IPS-NIHi7 (cell line): ENCODE measurements around the gene TMEM134.
"Not testable (repeated sequence)": the region's sequence is repeated elsewhere in the genome, so short reads cannot be mapped to it uniquely, and the experiment has no call there.

ENCODE experiments used
- DNase-seq: peaks from one replicate; pipeline ENCODE4 v3.0.0; 2012; ENCODE audit warnings: mixed read lengths; ENCODE audit errors: extremely low spot score

TMEM134 gene

GRCh38 chr11:67438158-67438902 lies 30.7 kb downstream of the TMEM134 start:
- no peak for DNase-seq

GRCh38 chr11:67437809-67438157 lies 31.3 kb downstream of the TMEM134 start:
- DNase-seq, result no peak

- peak; percentile 44 for DNase-seq
Observed at GRCh38 chr11:67437082-67437808, 31.8 kb downstream of the TMEM134 start, which contains the start of gene PTPRCAP. TSS of gene PTPRCAP (minus strand) at chr11:67437682. CDS start at chr11:67437619, 63 bp downstream.

DNA sequence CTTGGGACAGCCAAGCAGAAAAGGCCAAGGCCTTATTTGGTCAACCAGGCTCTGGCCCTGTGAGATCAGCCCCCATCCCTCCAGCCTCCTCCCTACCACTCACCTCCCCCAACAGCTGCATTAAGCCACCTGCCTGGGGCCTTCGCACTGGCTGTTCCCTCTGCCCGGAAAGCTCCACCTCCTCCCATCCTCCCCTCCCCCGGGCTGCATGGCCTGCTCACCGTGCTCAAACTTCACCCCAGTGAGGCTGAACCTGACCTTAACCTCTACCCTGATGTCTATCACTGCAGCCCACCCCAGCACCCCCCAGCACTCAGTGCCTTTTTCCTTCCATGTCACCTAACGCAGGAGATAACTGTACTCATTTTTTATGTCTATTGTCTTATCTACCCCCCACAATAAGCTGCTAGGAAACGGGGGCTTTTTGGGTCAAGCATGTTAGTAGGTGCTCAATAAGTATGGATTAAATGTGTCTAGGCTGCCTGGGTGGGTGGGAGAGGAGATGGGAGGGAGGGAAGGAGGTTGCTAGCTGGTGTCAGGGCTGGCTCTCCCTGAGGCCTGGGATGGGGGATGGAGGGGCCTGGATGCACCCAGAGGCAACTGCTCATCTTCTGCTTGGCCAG lies 32.5 kb downstream of the TMEM134 start:
- DNase-seq, result peak; percentile 84

- no peak for DNase-seq
Observed at GRCh38 chr11:67435727-67436458, 33.2 kb downstream of the TMEM134 start.

DNA sequence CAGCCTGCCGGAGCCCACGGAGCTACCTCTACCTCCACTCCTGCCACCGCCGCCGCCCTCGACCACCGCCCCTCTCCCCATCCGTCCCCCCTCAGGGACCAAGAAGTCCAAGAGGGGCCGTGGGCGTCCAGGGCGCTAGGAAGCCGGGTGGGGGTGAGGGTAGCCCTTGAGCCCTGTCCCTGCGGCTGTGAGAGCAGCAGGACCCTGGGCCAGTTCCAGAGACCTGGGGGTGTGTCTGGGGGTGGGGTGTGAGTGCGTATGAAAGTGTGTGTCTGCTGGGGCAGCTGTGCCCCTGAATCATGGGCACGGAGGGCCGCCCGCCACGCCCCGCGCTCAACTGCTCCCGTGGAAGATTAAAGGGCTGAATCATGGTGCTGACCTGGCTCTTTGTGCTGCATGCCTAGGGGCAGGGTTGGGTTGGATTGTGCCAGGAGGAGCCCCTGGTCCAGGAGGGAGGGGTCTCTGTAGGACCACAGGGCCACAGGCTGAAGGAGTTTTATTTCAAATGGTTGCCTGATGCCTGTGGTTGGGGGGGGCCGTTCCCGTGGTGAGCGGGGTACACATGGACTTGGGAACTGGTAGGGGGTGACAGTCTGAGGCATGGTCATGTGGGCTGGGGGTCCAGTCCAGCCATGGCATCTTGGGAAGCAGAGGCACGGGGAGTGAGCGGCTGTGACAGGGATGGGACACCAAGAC lies 33.9 kb downstream of the TMEM134 start:
- no peak for DNase-seq

DNA sequence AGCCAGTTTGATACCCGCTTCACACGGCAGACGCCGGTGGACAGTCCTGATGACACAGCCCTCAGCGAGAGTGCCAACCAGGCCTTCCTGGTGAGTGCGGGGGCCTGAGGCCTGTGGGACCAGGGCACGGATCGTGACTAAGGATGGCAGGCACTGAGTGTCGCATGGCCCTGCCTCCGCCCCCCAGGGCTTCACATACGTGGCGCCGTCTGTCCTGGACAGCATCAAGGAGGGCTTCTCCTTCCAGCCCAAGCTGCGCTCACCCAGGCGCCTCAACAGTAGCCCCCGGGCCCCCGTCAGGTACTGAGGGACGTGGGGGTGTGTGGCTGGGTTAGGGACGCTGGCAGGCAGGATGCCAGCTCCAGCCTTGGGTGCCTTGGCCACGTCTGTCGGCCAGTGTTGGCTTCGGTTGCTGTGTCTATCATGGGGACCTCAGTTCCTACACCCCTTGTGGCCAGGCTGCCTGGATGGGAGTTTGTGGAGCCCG lies 34.6 kb downstream of the TMEM134 start:
- DNase-seq, result no peak

DNA sequence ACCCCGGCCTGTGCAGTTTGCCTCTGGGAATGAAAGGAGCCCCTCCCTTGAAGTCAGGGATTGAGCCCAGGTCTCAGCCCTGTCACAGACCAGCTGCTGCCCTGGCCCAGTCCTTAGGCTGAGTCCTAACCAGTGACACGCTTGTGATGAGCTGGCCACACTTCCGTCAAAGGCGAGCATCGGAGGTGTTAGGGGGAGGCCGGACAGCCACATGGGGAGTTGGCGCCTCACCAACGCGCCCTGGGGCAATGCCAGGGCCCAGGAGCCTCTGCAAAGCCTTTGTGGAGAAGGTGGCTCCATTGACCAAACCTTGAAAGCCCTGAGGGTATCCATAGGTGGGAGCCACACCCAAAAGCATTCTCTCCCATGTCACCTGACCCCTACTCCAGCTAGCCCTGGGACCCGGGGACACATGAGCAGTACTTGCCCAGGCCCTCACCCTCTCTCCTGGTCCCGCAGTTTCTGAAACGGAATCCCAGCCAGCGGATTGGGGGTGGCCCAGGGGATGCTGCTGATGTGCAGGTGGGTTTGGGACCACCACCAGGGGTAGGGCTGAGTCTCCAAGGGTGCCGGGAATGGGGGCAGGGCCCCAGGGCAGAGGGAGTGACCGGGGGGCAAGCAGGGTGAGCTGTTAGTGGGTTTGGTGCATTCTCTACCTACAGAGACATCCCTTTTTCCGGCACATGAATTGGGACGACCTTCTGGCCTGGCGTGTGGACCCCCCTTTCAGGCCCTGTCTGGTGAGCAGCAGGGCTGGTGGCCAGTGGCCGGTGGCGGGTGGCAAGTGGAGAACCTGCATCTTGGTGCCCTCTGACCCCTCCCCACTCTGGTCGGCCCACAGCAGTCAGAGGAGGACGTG lies 35.3 kb downstream of the TMEM134 start:
- no peak for DNase-seq

DNA sequence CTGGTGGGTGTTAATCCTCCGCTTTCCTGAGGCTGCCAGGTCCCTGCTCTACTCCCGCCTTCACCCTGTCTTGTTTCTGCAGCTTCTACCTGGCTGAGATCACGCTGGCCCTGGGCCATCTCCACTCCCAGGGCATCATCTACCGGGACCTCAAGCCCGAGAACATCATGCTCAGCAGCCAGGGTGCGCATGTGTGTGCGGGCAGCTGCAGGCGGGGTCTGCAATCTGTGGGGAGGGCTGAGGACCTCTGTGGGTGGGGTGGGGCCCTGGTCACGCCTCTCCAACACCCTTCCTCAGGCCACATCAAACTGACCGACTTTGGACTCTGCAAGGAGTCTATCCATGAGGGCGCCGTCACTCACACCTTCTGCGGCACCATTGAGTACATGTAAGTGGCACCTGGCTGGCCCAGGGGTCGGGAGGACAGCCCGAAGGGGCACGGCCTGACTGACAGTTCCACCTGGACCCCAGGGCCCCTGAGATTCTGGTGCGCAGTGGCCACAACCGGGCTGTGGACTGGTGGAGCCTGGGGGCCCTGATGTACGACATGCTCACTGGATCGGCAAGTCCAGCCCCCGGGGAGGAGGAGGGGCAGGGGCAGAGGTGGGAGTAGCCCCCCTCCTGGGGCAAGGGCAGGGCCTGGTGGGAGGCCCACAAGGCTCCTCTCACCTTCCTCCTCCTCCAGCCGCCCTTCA lies 36.2 kb downstream of the TMEM134 start:
- DNase-seq, result no peak

- no peak for DNase-seq
Observed at GRCh38 chr11:67431346-67432249, 37.5 kb downstream of the TMEM134 start.

GRCh38 chr11:67429722-67430121 lies 39.3 kb downstream of the TMEM134 start:
- no peak for DNase-seq

- DNase-seq, result no peak
Observed at GRCh38 chr11:67429038-67429668, 39.9 kb downstream of the TMEM134 start.

DNA sequence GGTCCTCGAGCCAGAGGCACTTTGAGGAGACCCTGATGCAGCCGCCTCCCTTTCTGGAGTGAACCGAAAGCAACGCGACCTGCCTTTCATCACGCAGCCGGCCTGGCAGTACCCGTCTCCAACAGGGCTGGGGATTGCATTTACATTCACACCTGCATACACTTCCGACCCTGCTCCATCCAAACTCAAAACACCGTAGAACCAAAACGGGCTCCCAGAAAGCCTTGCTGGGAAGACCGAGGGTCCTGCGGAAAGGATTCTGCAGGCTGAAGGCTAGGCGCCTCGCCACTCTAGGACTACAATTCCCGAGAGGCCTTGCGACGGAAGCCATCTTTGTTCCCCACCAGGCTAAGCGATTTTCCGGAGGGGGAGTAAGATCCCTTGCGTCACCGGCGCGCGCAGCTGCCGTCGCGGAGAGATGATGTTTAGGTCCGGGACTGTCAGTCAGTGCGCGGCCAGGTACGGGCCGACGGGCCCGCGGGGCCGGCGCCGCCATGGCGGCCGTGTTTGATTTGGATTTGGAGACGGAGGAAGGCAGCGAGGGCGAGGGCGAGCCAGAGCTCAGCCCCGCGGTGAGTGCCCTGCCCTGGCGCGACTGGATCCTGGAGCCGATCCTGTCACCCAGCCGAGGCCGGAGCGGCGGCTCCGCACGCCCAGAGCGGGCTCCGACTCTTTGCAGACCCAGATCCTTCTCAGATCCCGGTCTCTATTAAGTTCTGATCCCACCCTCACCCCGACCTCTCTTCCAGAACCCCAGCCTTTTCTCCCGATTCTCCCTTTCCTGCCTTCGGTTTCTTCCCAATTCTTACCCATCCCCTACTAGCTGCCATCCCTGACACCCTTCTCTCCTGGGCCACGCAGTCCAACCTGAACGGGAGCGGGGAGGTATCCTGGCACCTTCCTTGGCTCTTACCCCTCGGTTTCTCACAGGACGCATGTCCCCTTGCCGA lies 40.7 kb downstream of the TMEM134 start, which contains the start of gene RPS6KB2:
TSS of gene RPS6KB2 (plus strand) at position 443 of the 950 bp plus-strand sequence. CDS start at position 495, 52 bp downstream.
- peak; percentile 98 for DNase-seq

- not testable (repeated sequence) for DNase-seq
Observed at GRCh38 chr11:67427364-67427859, 41.6 kb downstream of the TMEM134 start.

DNA sequence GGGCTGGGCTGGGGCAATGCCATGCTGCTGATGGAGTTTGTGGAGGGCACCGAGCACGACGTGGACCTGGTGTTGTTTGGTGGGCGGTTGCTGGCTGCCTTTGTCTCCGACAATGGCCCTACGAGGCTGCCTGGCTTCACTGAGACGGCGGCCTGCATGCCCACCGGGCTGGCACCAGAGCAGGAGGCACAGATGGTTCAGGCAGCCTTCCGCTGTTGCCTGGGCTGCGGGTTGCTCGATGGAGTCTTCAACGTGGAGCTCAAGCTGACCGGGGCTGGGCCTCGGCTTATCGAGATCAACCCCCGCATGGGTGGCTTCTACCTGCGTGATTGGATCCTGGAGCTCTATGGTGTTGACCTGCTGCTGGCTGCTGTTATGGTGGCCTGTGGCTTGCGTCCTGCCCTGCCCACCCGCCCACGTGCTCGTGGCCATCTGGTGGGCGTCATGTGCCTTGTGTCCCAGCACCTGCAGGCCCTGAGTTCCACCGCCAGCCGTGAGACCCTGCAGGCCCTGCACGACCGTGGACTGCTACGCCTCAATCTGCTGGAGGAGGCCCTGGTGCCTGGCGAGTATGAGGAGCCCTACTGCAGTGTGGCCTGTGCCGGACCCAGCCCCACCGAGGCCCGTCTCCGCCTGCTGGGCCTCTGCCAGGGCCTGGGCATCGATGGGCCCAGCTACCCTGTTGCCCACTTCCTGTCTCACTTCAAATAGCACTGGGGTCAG lies 45.0 kb downstream of the TMEM134 start:
- no peak for DNase-seq

DNA sequence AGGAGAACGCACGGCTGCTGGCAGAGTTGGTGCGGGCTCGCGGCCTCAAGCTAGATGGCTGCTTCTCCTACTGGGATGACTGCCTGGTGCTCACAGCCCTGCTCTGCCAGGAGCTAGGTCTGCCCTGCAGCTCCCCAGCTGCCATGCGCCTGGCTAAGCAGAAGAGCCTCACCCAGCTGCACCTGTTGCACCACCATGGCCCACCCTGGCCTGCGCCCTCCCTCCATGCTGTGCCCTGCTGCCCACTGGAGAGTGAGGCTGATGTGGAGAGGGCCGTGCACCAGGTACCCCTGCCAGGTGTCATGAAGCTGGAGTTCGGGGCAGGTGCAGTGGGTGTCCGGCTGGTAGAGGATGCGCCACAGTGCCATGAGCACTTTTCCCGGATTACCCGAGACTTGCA lies 45.6 kb downstream of the TMEM134 start:
- DNase-seq, result no peak
